ENCODE results near the gene SIL1.

Gene SIL1

GRCh38 chr5:139190125-139190524 lies 8.0 kb downstream of the SIL1 start:
- TF ChIP-seq, protein P1, sequence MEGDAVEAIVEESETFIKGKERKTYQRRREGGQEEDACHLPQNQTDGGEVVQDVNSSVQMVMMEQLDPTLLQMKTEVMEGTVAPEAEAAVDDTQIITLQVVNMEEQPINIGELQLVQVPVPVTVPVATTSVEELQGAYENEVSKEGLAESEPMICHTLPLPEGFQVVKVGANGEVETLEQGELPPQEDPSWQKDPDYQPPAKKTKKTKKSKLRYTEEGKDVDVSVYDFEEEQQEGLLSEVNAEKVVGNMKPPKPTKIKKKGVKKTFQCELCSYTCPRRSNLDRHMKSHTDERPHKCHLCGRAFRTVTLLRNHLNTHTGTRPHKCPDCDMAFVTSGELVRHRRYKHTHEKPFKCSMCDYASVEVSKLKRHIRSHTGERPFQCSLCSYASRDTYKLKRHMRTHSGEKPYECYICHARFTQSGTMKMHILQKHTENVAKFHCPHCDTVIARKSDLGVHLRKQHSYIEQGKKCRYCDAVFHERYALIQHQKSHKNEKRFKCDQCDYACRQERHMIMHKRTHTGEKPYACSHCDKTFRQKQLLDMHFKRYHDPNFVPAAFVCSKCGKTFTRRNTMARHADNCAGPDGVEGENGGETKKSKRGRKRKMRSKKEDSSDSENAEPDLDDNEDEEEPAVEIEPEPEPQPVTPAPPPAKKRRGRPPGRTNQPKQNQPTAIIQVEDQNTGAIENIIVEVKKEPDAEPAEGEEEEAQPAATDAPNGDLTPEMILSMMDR (IDR thresholded peaks at IDR 0.05; ENCODE audit: low read depth, low read length, missing control alignments), result no peak
- no peak for DNase-seq (ENCODE audit: low read depth)
- H3K4me3 ChIP-seq (ENCODE audit: low read depth, low read length), result no peak overlapping the region
- in situ Hi-C loops (cut with HindIII; ENCODE audit: low sequenced_read_pairs), result no loop called here

DNA sequence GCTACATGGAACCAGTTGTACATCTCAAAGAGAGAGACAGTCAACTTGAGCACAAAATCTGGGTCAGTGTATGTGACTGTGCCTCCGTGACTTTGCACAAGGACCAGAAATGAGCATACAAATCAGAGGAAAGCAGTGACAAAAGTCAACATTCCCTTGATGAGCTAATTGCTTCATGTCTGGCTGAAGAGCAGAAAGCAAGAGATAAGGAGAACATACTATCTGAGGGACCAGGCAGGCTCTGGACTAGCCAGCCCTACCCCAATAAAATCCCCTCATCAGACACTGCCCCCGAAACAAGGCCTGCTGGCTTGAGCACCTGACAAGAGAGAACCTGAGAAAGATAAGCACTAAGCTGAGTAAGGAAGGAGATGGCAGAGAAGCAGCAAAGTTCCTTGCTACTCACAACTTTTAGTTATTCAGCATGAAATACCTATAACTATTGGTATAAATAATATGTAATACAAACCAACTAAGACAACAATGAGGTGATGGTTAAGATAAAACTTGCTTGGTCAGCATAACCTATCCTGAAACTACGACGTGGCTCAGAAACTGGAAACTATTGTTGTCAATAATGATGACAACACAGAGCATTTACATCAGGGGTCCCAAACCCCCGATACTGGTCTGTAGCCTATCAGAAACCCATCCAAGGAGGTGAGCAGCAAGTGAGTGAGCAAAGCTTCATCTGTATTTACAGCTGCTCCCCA lies 9.5 kb downstream of the SIL1 start:
- H3K4me3 ChIP-seq (ENCODE audit: low read depth, low read length), result no peak overlapping the region
- DNase-seq (ENCODE audit: low read depth), result no peak
- TF ChIP-seq, protein P1 (IDR thresholded peaks at IDR 0.05; ENCODE audit: low read depth, low read length, missing control alignments), result no peak
- in situ Hi-C loops (cut with HindIII; ENCODE audit: low sequenced_read_pairs), result no loop called here

DNA sequence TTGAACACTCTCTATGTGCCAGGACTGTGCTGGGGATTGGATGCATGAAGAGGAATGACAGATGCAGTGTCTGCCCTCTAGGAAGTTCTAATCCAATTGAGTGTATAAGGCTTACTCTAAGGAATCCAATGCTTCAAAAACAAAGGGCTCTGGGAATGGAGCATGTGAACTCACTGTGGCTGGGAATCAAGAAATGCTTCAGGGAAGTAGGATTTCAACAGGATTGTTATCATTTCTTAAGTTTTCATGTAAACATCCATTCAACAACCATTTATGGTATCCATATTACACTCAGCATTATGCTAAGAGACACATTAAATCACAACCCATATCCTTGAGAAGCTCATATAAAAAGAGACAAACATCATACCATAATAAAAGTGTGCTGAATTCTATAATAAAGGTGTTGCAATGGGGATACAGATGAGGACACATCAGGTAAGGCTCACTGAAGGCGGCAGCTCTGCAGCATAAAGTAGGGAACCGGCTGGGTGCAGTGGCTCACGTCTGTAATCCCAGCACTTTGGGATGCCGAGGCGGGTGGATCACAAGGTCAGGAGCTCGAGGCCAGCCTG lies 11.3 kb downstream of the SIL1 start:
- DNase-seq (ENCODE audit: low read depth), result no peak

GRCh38 chr5:139186261-139186660 lies 11.9 kb downstream of the SIL1 start:
- no peak overlapping the region for H3K4me3 ChIP-seq (ENCODE audit: low read depth, low read length)
- no peak for DNase-seq (ENCODE audit: low read depth)
- TF ChIP-seq, protein P1 (IDR thresholded peaks at IDR 0.05; ENCODE audit: low read depth, low read length, missing control alignments), result no peak
- in situ Hi-C loops (cut with HindIII; ENCODE audit: low sequenced_read_pairs), result no loop called here

More for the DNA sequence above, 11.3 kb downstream of the SIL1 start:
- H3K4me3 ChIP-seq (ENCODE audit: low read depth, low read length), result no peak overlapping the region
- in situ Hi-C loops (cut with HindIII; ENCODE audit: low sequenced_read_pairs), result no loop called here
- TF ChIP-seq, protein P1 (IDR thresholded peaks at IDR 0.05; ENCODE audit: low read depth, low read length, missing control alignments), result no peak

DNA sequence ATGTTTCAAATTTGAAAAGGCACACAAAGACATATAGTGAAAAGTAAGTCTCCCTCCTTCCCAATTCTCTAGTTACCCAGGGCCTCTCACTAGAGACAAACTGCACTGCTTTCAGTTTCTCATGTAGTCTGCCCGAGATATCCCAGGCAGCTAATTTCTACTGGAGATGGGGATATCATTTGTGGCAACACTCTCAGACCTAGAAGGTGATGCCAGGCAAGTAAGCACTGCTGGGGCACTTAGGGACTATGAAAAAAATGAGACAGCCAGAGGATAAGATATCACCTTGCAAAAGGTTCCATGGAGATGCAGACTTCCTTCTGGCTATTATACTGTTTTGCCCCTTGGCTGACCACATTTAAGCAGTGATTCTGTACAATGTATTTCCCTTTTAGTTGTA lies 12.6 kb downstream of the SIL1 start:
- in situ Hi-C loops (cut with HindIII; ENCODE audit: low sequenced_read_pairs), result no loop called here
- TF ChIP-seq, protein P1 (IDR thresholded peaks at IDR 0.05; ENCODE audit: low read depth, low read length, missing control alignments), result no peak
- no peak for DNase-seq (ENCODE audit: low read depth)
- no peak overlapping the region for H3K4me3 ChIP-seq (ENCODE audit: low read depth, low read length)

GRCh38 chr5:139183502-139183901 lies 14.7 kb downstream of the SIL1 start:
- TF ChIP-seq, protein P1 (IDR thresholded peaks at IDR 0.05; ENCODE audit: low read depth, low read length, missing control alignments), result no peak
- H3K4me3 ChIP-seq (ENCODE audit: low read depth, low read length), result no peak overlapping the region
- in situ Hi-C loops (cut with HindIII; ENCODE audit: low sequenced_read_pairs), result no loop called here
- no peak for DNase-seq (ENCODE audit: low read depth)

Measured in astrocyte of the cerebellum (primary cell).